ENCODE data around the gene GFY.

Gene GFY

GRCh38 chr19:49396738-49397505 is 28.3 kb upstream of the GFY start:
- TF ChIP-seq EZH2 (IDR thresholded peaks at IDR 0.05; ENCODE audit: borderline replicate concordance, low read length): no peak
- no peak for TF ChIP-seq CTCF (IDR thresholded peaks at IDR 0.05; ENCODE audit: low read length)
- no peaks in the 10 kb centered on the region for H3K9me3 ChIP-seq (ENCODE audit: low read length)
- no peaks in the 10 kb centered on the region for H3K36me3 ChIP-seq (ENCODE audit: insufficient read depth, low read length)
- H3K27ac ChIP-seq (ENCODE audit: low read depth, low read length, poor library complexity, severe bottlenecking): no peak overlapping the region
- no peaks in the 10 kb centered on the region for H3K9me2 ChIP-seq (ENCODE audit: low read depth, low read length)
- H3K27me3 ChIP-seq (ENCODE audit: insufficient read depth, low read length): no peaks in the 10 kb centered on the region
- H3K79me2 ChIP-seq (ENCODE audit: insufficient read depth, low read length): no peaks in the 10 kb centered on the region
- no peak overlapping the region for H3K9ac ChIP-seq (ENCODE audit: low read length)
- H2AFZ ChIP-seq (ENCODE audit: low read length): no peak overlapping the region
- H4K20me1 ChIP-seq (ENCODE audit: insufficient read depth, low read length): no peaks in the 10 kb centered on the region
- peaks cover 3% of the 10 kb centered on the region for H3K4me1 ChIP-seq (ENCODE audit: insufficient read depth, low read length, severe bottlenecking)
- no peak overlapping the region for H3K4me3 ChIP-seq (ENCODE audit: low read depth, low read length, poor library complexity, severe bottlenecking)
- no peaks in the 10 kb centered on the region for H3F3A ChIP-seq (ENCODE audit: insufficient read depth, low read length)
- H3K4me2 ChIP-seq (ENCODE audit: low read length): no peak overlapping the region

- no peak for TF ChIP-seq CTCF (IDR thresholded peaks at IDR 0.05; ENCODE audit: low read length)
- TF ChIP-seq EZH2 (IDR thresholded peaks at IDR 0.05; ENCODE audit: borderline replicate concordance, low read length): no peak
- no peaks in the 10 kb centered on the region for H4K20me1 ChIP-seq (ENCODE audit: insufficient read depth, low read length)
- no peak overlapping the region for H3K9ac ChIP-seq (ENCODE audit: low read length)
- no peak overlapping the region for H3K4me2 ChIP-seq (ENCODE audit: low read length)
- no peaks in the 10 kb centered on the region for H3K9me3 ChIP-seq (ENCODE audit: low read length)
- peaks cover 6% of the 10 kb centered on the region for H3K4me1 ChIP-seq (ENCODE audit: insufficient read depth, low read length, severe bottlenecking)
- H3K4me3 ChIP-seq (ENCODE audit: low read depth, low read length, poor library complexity, severe bottlenecking): no peak overlapping the region
- no peaks in the 10 kb centered on the region for H3K36me3 ChIP-seq (ENCODE audit: insufficient read depth, low read length)
- H3F3A ChIP-seq (ENCODE audit: insufficient read depth, low read length): no peaks in the 10 kb centered on the region
- H3K27me3 ChIP-seq (ENCODE audit: insufficient read depth, low read length): no peaks in the 10 kb centered on the region
- no peaks in the 10 kb centered on the region for H3K9me2 ChIP-seq (ENCODE audit: low read depth, low read length)
- no peaks in the 10 kb centered on the region for H3K79me2 ChIP-seq (ENCODE audit: insufficient read depth, low read length)
- H3K27ac ChIP-seq (ENCODE audit: low read depth, low read length, poor library complexity, severe bottlenecking): no peak overlapping the region
- H2AFZ ChIP-seq (ENCODE audit: low read length): no peak overlapping the region
These were observed 27.1 kb upstream of the GFY start for GRCh38 chr19:49398001-49398615.

- TF ChIP-seq CTCF (IDR thresholded peaks at IDR 0.05; ENCODE audit: low read length) (no peak), EZH2 (IDR thresholded peaks at IDR 0.05; ENCODE audit: borderline replicate concordance, low read length) (no peak)
- Histone ChIP-seq H3F3A (ENCODE audit: insufficient read depth, low read length) (no peaks in the 10 kb centered on the region), H3K9me2 (ENCODE audit: low read depth, low read length) (no peaks in the 10 kb centered on the region), H2AFZ (ENCODE audit: low read length) (no peak overlapping the region), H3K27ac (ENCODE audit: low read depth, low read length, poor library complexity, severe bottlenecking) (no peak overlapping the region), H4K20me1 (ENCODE audit: insufficient read depth, low read length) (no peaks in the 10 kb centered on the region), H3K9ac (ENCODE audit: low read length) (no peak overlapping the region), H3K79me2 (ENCODE audit: insufficient read depth, low read length) (no peaks in the 10 kb centered on the region), H3K4me2 (ENCODE audit: low read length) (no peak overlapping the region), H3K36me3 (ENCODE audit: insufficient read depth, low read length) (no peaks in the 10 kb centered on the region), H3K4me3 (ENCODE audit: low read depth, low read length, poor library complexity, severe bottlenecking) (no peak overlapping the region), H3K27me3 (ENCODE audit: insufficient read depth, low read length) (no peaks in the 10 kb centered on the region), H3K4me1 (ENCODE audit: insufficient read depth, low read length, severe bottlenecking) (peaks cover 14% of the 10 kb centered on the region), H3K9me3 (ENCODE audit: low read length) (no peaks in the 10 kb centered on the region)
These were observed 26.3 kb upstream of the GFY start for GRCh38 chr19:49398931-49399330.
